HCT116 (cell line): Measurements from ENCODE around the gene KMT2E. TPM values are rescaled to one million over a fixed set of nuclear protein-coding genes. Genes with fewer than 3 reads are reported as not detected.

ENCODE experiments used
- ATAC-seq: fragments of 200-7000 bp; cut with Tn5 transposase; 2 replicates; pipeline ENCODE4 v1.9.1; 2020; ENCODE audit warnings: mild to moderate bottlenecking, moderate library complexity
- BruUV-seq: library from RNA; stranded (reverse); fragments of 400-500 nt; replicated peaks from 2 replicates; lab custom pipeline; 2021; lab: Mats Ljungman, UMichigan
- CTCF ChIA-PET: fragments of 300-600 bp; sonication (Branson Sonifier 250); formaldehyde crosslinking; loops from one replicate; lab custom pipeline; 2021; ENCODE audit warnings: antibody characterized with exemption; lab: Charles Lee
- POLR2A ChIA-PET: fragments of 300-600, 350-600 bp; sonication (Branson Sonifier 250); formaldehyde crosslinking; loops from one replicate; lab custom pipeline; 2021; ENCODE audit warnings: antibody characterized with exemption; lab: Charles Lee
- RAD21 ChIA-PET, 2 experiments: fragments of 300-600 bp; sonication (Branson Sonifier 250); formaldehyde crosslinking; loops; one replicate each; lab custom pipeline; 2023; ENCODE audit warnings: low total read pairs in 2 of 2; ENCODE audit not compliant: uncharacterized antibody in 2 of 2, unreplicated experiment in 2 of 2, low non-redundant PET in 1 of 2; lab: Charles Lee
- DNase-seq: peaks from one replicate; pipeline ENCODE4 v3.0.0-alpha.2; 2010; ENCODE audit warnings: low read depth, low spot score
- H2AFZ ChIP-seq: fragments of 200-600 bp; shearing (Covaris generic), sonication (generic); 2 replicates; pipeline ENCODE4 v1.6.1; 2017; ENCODE audit warnings: low read depth, mixed run types, mixed read lengths, antibody characterized with exemption, low read length; ENCODE audit not compliant: poor library complexity, severe bottlenecking
- H3K27ac ChIP-seq: 2 replicates; pipeline ENCODE4 v1.5.1; 2012; ENCODE audit warnings: low read depth, low read length
- H3K27me3 ChIP-seq: fragments of 200-600 bp; sonication (generic); 2 replicates; pipeline ENCODE4 v1.6.1; 2016; ENCODE audit warnings: mixed run types, low read length, mixed read lengths; ENCODE audit not compliant: insufficient read depth
- H3K36me3 ChIP-seq, 2 experiments: fragments of 200-500 bp in 1 of 2; fragments of 200-600 bp in 1 of 2; sonication (Bioruptor generic) in 1 of 2; sonication (generic) in 1 of 2; 2 replicates each; pipeline versions ENCODE4 v1.5.1 to v1.6.1; 2014 to 2016; ENCODE audit warnings: low read length in 2 of 2, inconsistent platforms in 1 of 2, mixed read lengths in 1 of 2, mixed run types in 1 of 2; ENCODE audit not compliant: insufficient read depth in 2 of 2, control insufficient read depth in 1 of 2
- H3K4me1 ChIP-seq, 2 experiments: fragments of 200-600 bp in 1 of 2; sonication (generic) in 1 of 2; 2 replicates each; pipeline versions ENCODE4 v1.5.1 to v1.6.1; 2012 to 2017; ENCODE audit warnings: low read length in 2 of 2, inconsistent platforms in 1 of 2, mild to moderate bottlenecking in 1 of 2, mixed read lengths in 1 of 2, mixed run types in 1 of 2, moderate library complexity in 1 of 2; ENCODE audit not compliant: insufficient read depth in 2 of 2, control insufficient read depth in 1 of 2
- H3K4me2 ChIP-seq: fragments of 200-600 bp; sonication (generic); 2 replicates; pipeline ENCODE4 v1.6.1; 2017; ENCODE audit warnings: mixed run types, low read length, mixed read lengths
- H3K4me3 ChIP-seq, 2 experiments: fragments of 200-600 bp in 1 of 2; sonication (generic) in 1 of 2; replicated peaks in 1 of 2; 2 replicates each; pipeline ENCODE4 v1.5.1; 2011 to 2016; ENCODE audit warnings: low read length in 2 of 2, control low read depth in 1 of 2, low read depth in 1 of 2, mild to moderate bottlenecking in 1 of 2, mixed read lengths in 1 of 2, mixed run types in 1 of 2
- H3K79me2 ChIP-seq: fragments of 200-600 bp; sonication (generic); 2 replicates; pipeline ENCODE4 v1.6.1; 2017; ENCODE audit warnings: mild to moderate bottlenecking, mixed run types, low read length, moderate library complexity, mixed read lengths; ENCODE audit not compliant: insufficient read depth
- H3K9ac ChIP-seq: fragments of 200-600 bp; sonication (generic); 2 replicates; pipeline ENCODE4 v1.6.1; 2016; ENCODE audit warnings: low read length, mixed read lengths
- H3K9me2 ChIP-seq: fragments of 200-600 bp; sonication (generic), shearing (Covaris generic); 2 replicates; pipeline ENCODE4 v1.6.1; 2017; ENCODE audit warnings: mixed run types, mild to moderate bottlenecking, moderate library complexity; ENCODE audit not compliant: insufficient read depth
- H3K9me3 ChIP-seq, 2 experiments: fragments of 200-500 bp in 1 of 2; fragments of 200-600 bp in 1 of 2; sonication (Bioruptor generic) in 1 of 2; sonication (generic) in 1 of 2; 2 replicates each; pipeline ENCODE4 v1.6.1; 2014 to 2017; ENCODE audit warnings: low read length in 2 of 2, mixed read lengths in 2 of 2, inconsistent platforms in 1 of 2, low read depth in 1 of 2, mild to moderate bottlenecking in 1 of 2, mixed run types in 1 of 2, moderate library complexity in 1 of 2; ENCODE audit not compliant: control insufficient read depth in 1 of 2, insufficient read depth in 1 of 2
- H4K20me1 ChIP-seq: fragments of 200-600 bp; sonication (generic), shearing (Covaris generic); 2 replicates; pipeline ENCODE4 v1.6.1; 2017; ENCODE audit warnings: mixed run types, mild to moderate bottlenecking, moderate library complexity; ENCODE audit not compliant: insufficient read depth
- ATF3 ChIP-seq: IDR thresholded peaks from 2 replicates; pipeline ENCODE4 v1.6.1; 2012
- CEBPB ChIP-seq: IDR thresholded peaks from 2 replicates; pipeline ENCODE4 v1.6.1; 2012; ENCODE audit warnings: low read depth
- EGR1 ChIP-seq: IDR thresholded peaks from 2 replicates; pipeline ENCODE4 v1.6.1; 2012; ENCODE audit warnings: low read depth
- ELF1 ChIP-seq: IDR thresholded peaks from 2 replicates; pipeline ENCODE4 v1.6.1; 2012; ENCODE audit warnings: low read depth, borderline replicate concordance
- EZH2 ChIP-seq: fragments of 200-600 bp; sonication (generic); IDR thresholded peaks from 2 replicates; pipeline ENCODE4 v1.6.1; 2017; ENCODE audit warnings: antibody characterized with exemption, mixed run types
- FOSL1 ChIP-seq: IDR thresholded peaks from 2 replicates; pipeline ENCODE4 v1.6.1; 2012; ENCODE audit warnings: low read depth
- JUND ChIP-seq: IDR thresholded peaks from 2 replicates; pipeline ENCODE4 v1.6.1; 2012
- POLR2A ChIP-seq: IDR thresholded peaks from 2 replicates; pipeline ENCODE4 v1.7.0; 2011; ENCODE audit warnings: borderline replicate concordance; ENCODE audit not compliant: insufficient read depth, insufficient read length; ENCODE audit errors: extremely low read depth
- REST ChIP-seq: IDR thresholded peaks from 2 replicates; pipeline ENCODE4 v1.6.1; 2012; ENCODE audit warnings: low read depth
- SIN3A ChIP-seq: IDR thresholded peaks from 2 replicates; pipeline ENCODE4 v1.6.1; 2012; ENCODE audit warnings: low read depth
- SRF ChIP-seq: IDR thresholded peaks from 2 replicates; pipeline ENCODE4 v1.6.1; 2012; ENCODE audit warnings: low read depth
- YY1 ChIP-seq: IDR thresholded peaks from 2 replicates; pipeline ENCODE4 v1.6.1; 2011; ENCODE audit warnings: low read length, low read depth, moderate library complexity, mild to moderate bottlenecking; ENCODE audit not compliant: insufficient replicate concordance; ENCODE audit errors: extremely low read depth
- ZBTB33 ChIP-seq: IDR thresholded peaks from 2 replicates; pipeline ENCODE4 v1.6.1; 2011; ENCODE audit warnings: mild to moderate bottlenecking, low read length, moderate library complexity; ENCODE audit not compliant: insufficient replicate concordance; ENCODE audit errors: extremely low read depth
- ZFX ChIP-seq: fragments of 450-650 bp; IDR thresholded peaks from 2 replicates; pipeline ENCODE4 v1.6.1; 2017
- ZNF274 ChIP-seq: fragments of 200-500 bp; sonication (Bioruptor generic); IDR thresholded peaks from 2 replicates; pipeline ENCODE4 v1.6.1; 2014; ENCODE audit warnings: mild to moderate bottlenecking, low read depth, low read length, inconsistent platforms
- intact Hi-C: fragments of 100-400 bp; cut with micrococcal nuclease; formaldehyde crosslinking; loops from 2 replicates; pipeline ENCODE4 v1.10.0; 2022
- total RNA-seq: library from RNA; stranded (reverse); gene quantifications from one replicate; pipeline ENCODE4 v1.2.1, GENCODE V29; 2021; ENCODE audit not compliant: unreplicated experiment
- TF ChIP-seq, protein P1 (sequence below), 3 experiments: fragments of 200-600 bp in 1 of 3; sonication (generic) in 1 of 3; IDR thresholded peaks in 2 of 3; conservative IDR thresholded peaks in 1 of 3; 2 replicates each; pipeline ENCODE4 v1.5.1; 2012 to 2017; ENCODE audit warnings: low read depth in 2 of 3, low read length in 2 of 3, antibody characterized with exemption in 1 of 3, borderline replicate concordance in 1 of 3, control low read depth in 1 of 3, mild to moderate bottlenecking in 1 of 3, mixed read lengths in 1 of 3, mixed run types in 1 of 3, moderate library complexity in 1 of 3; ENCODE audit not compliant: insufficient read depth in 1 of 3

The KMT2E gene
- total RNA-seq, 1 experiment from 2014 or later, result 39.8 TPM

DNA sequence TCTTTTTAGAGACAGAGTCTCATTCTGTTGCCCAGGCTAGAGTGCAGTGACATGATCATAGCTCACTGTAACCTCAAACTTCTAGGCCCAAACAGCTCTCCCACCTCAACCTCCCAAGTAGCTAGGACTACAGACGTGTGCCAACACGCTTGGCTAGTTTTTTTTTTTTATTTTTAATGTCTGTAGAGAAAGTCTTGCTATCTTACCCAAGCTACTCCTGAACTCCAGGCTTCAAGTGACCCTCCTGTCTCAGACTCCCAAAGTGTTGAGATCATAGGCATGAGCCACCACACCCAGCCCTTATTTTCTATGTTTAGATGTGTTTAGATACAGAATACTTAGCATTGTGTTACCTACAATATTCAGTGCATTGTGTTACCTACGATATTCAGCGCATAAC is 46.4 kb downstream of the KMT2E start:
- Histone ChIP-seq H3K9ac (no peak overlapping the region), H3K27me3 (no peaks in the 10 kb centered on the region), H3K27ac (no peak overlapping the region), H3K9me3 (no peaks in the 10 kb centered on the region), H3K9me2 (no peaks in the 10 kb centered on the region), H2AFZ (no peak overlapping the region), H4K20me1 (peaks cover 18% of the 10 kb centered on the region; the same call in 1 of the 2 replicates), H3K4me2 (no peak overlapping the region), H3K36me3 (peaks cover 10 to 13% of the 10 kb centered on the region in 2 experiments; a peak in 2 of 4 replicates), H3K79me2 (peaks cover 91% of the 10 kb centered on the region), H3K4me1 (no peaks in the 10 kb centered on the region), H3K4me3 (no peak overlapping the region)
- DNase-seq (no peak), ATAC-seq (no peak)
- POLR2A ChIA-PET, result no interaction called here
- intact Hi-C loops, result loop anchor here (5.0 kb wide), 1 partner anchor 52 kb away; no protein-coding TSS in a partner anchor
- RAD21 ChIA-PET, result no interaction called here
- CTCF ChIA-PET, result no interaction called here
- no TSS peak for BruUV-seq
- TF ChIP-seq SRF (no peak), REST (no peak), CEBPB (no peak), YY1 (no peak), POLR2A (no peak), SIN3A (no peak), ZBTB33 (no peak), EZH2 (no peak), ATF3 (no peak), JUND (no peak), ZNF274 (no peak), EGR1 (no peak), ELF1 (no peak), FOSL1 (no peak), ZFX (no peak)
- TF ChIP-seq, protein P1, sequence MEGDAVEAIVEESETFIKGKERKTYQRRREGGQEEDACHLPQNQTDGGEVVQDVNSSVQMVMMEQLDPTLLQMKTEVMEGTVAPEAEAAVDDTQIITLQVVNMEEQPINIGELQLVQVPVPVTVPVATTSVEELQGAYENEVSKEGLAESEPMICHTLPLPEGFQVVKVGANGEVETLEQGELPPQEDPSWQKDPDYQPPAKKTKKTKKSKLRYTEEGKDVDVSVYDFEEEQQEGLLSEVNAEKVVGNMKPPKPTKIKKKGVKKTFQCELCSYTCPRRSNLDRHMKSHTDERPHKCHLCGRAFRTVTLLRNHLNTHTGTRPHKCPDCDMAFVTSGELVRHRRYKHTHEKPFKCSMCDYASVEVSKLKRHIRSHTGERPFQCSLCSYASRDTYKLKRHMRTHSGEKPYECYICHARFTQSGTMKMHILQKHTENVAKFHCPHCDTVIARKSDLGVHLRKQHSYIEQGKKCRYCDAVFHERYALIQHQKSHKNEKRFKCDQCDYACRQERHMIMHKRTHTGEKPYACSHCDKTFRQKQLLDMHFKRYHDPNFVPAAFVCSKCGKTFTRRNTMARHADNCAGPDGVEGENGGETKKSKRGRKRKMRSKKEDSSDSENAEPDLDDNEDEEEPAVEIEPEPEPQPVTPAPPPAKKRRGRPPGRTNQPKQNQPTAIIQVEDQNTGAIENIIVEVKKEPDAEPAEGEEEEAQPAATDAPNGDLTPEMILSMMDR (IDR thresholded peaks at IDR 0.05 in 2 of 3, conservative IDR thresholded peaks at IDR 0.05 in 1 of 3; ENCODE audit: borderline replicate concordance in 1 of 3, insufficient read depth in 1 of 3, low read depth in 2 of 3, low read length in 2 of 3), result no peak
